Gastrocnemius medialis (tissue), 4 donors: Measurements from ENCODE around the gene EIPR1. TPM values are rescaled to one million over a fixed set of nuclear protein-coding genes. Genes with fewer than 3 reads are reported as not detected.

ENCODE experiments used
- ATAC-seq, 2 donors: fragments of 150-250 bp; one replicate each; pipeline ENCODE4 v1.9.1; 2016
- DNase-seq, 2 donors: peaks; one replicate each; pipeline ENCODE4 v3.0.0-alpha.2; 2019
- H3K27ac ChIP-seq, 4 donors: fragments of 200-600 bp; sonication (generic); 1 replicate in 1 of 4; 2 replicates in 3 of 4; pipeline ENCODE4 v1.5.1; 2016 to 2018; ENCODE audit warnings: mild to moderate bottlenecking in 2 of 4, moderate library complexity in 1 of 4
- H3K27me3 ChIP-seq, 3 donors: fragments of 200-600 bp; sonication (generic) in 2 of 3; 1 replicate in 1 of 3; 2 replicates in 2 of 3; pipeline versions ENCODE4 v1.5.1 to v1.6.0; 2016 to 2019; ENCODE audit warnings: mild to moderate bottlenecking in 1 of 3, moderate library complexity in 1 of 3
- H3K36me3 ChIP-seq, 2 donors: fragments of 200-600 bp; sonication (generic) in 1 of 2; one replicate each; pipeline ENCODE4 v1.5.1; 2017 to 2018
- H3K4me1 ChIP-seq, 2 donors: fragments of 200-600 bp; sonication (generic) in 1 of 2; one replicate each; pipeline ENCODE4 v1.5.1; 2016 to 2017; ENCODE audit warnings: mild to moderate bottlenecking in 2 of 2
- H3K4me3 ChIP-seq, 4 donors: fragments of 200-600 bp; sonication (generic) in 3 of 4; 1 replicate in 1 of 4; 2 replicates in 3 of 4; pipeline ENCODE4 v1.5.1; 2016 to 2019; ENCODE audit warnings: mild to moderate bottlenecking in 2 of 4
- H3K9me3 ChIP-seq, 3 donors: fragments of 200-600 bp; sonication (generic) in 2 of 3; 1 replicate in 1 of 3; 2 replicates in 2 of 3; pipeline ENCODE4 v1.5.1; 2016 to 2019
- POLR2A ChIP-seq, 2 donors: fragments of 450-650 bp; IDR thresholded peaks; one replicate each; pipeline ENCODE4 v1.6.1; 2017; ENCODE audit warnings: antibody characterized with exemption in 2 of 2, mild to moderate bottlenecking in 2 of 2, moderate library complexity in 2 of 2
- in situ Hi-C, 4 donors: fragments of 200-750 bp; cut with MboI; loops; one replicate each; pipeline versions ENCODE4 v1.15.0 to v1.8.0; 2017; ENCODE audit warnings: low sequenced_read_pairs in 4 of 4
- intact Hi-C: fragments of 100-400 bp; cut with DNase I; formaldehyde crosslinking; loops from one replicate; pipeline ENCODE4 v1.15.1; 2023; ENCODE audit warnings: low total_unique reads
- total RNA-seq, 4 donors: library from RNA; depleted of rRNA; stranded (reverse); fragments of >200 nt; gene quantifications; one replicate each; pipeline versions ENCODE4 v1.1.0 to v1.2.3, GENCODE V29; 2016
- TF ChIP-seq, protein P1 (sequence below), 5 experiments: fragments of 450-650 bp in 3 of 5; fragments of 200-600 bp in 2 of 5; sonication (generic) in 2 of 5; IDR thresholded peaks in 4 of 5; conservative IDR thresholded peaks in 1 of 5; 1 replicate in 4 of 5; 2 replicates in 1 of 5; pipeline ENCODE4 v1.5.1; 2016 to 2019; ENCODE audit warnings: antibody characterized with exemption in 5 of 5, mild to moderate bottlenecking in 3 of 5, moderate library complexity in 3 of 5

EIPR1 gene
- total RNA-seq, 4 donors from 2014 or later = 23.2 to 30.5 (median 24.4) TPM

- no peak overlapping the region for H3K4me3 ChIP-seq
- no peak for DNase-seq
- TF ChIP-seq, protein P1, sequence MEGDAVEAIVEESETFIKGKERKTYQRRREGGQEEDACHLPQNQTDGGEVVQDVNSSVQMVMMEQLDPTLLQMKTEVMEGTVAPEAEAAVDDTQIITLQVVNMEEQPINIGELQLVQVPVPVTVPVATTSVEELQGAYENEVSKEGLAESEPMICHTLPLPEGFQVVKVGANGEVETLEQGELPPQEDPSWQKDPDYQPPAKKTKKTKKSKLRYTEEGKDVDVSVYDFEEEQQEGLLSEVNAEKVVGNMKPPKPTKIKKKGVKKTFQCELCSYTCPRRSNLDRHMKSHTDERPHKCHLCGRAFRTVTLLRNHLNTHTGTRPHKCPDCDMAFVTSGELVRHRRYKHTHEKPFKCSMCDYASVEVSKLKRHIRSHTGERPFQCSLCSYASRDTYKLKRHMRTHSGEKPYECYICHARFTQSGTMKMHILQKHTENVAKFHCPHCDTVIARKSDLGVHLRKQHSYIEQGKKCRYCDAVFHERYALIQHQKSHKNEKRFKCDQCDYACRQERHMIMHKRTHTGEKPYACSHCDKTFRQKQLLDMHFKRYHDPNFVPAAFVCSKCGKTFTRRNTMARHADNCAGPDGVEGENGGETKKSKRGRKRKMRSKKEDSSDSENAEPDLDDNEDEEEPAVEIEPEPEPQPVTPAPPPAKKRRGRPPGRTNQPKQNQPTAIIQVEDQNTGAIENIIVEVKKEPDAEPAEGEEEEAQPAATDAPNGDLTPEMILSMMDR (IDR thresholded peaks at IDR 0.05 in 4 of 5, conservative IDR thresholded peaks at IDR 0.05 in 1 of 5) = no peak
- no peak for TF ChIP-seq POLR2A (IDR thresholded peaks at IDR 0.05)
- no peaks in the 10 kb centered on the region for H3K9me3 ChIP-seq
- no peaks in the 10 kb centered on the region for H3K36me3 ChIP-seq
- in situ Hi-C loops (no loop called here), intact Hi-C loops (no loop called here)
- ATAC-seq = no peak
- no peaks in the 10 kb centered on the region for H3K27me3 ChIP-seq
- H3K4me1 ChIP-seq = no peaks in the 10 kb centered on the region
- H3K27ac ChIP-seq = no peak overlapping the region
Measured at GRCh38 chr2:3343012-3343411, 34.6 kb downstream of the EIPR1 start.

GRCh38 chr2:3342324-3342723 is 35.3 kb downstream of the EIPR1 start:
- H3K9me3 ChIP-seq = no peaks in the 10 kb centered on the region
- H3K4me3 ChIP-seq = no peak overlapping the region
- H3K27ac ChIP-seq = no peak overlapping the region
- H3K27me3 ChIP-seq = no peaks in the 10 kb centered on the region
- intact Hi-C loops (no loop called here), in situ Hi-C loops (no loop called here)
- no peak for TF ChIP-seq POLR2A (IDR thresholded peaks at IDR 0.05)
- TF ChIP-seq, protein P1 (IDR thresholded peaks at IDR 0.05 in 4 of 5, conservative IDR thresholded peaks at IDR 0.05 in 1 of 5) = no peak
- H3K4me1 ChIP-seq = no peaks in the 10 kb centered on the region
- no peaks in the 10 kb centered on the region for H3K36me3 ChIP-seq
- ATAC-seq (no peak), DNase-seq (no peak)

DNA sequence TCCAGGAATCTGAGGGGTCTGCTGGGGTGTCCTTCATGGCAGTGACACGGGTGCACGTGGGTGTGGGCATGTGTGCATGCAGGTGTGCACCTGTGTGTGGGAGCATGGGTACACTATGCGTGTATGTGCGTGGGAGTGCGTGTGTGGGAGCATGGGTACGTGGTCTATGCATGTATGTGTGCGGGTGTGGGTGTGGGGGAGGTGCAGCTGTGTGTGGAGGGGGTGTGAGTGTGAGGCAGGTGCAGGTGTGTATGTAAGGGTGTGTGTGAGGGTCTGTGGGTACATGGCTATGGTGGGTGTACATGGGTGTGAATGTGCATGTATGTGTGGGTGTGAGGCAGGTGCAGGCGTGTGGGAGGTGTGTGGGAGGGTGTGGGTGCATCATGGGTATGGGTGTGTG is 36.3 kb downstream of the EIPR1 start:
- DNase-seq (no peak), ATAC-seq (no peak)
- H3K4me1 ChIP-seq = no peaks in the 10 kb centered on the region
- no peak overlapping the region for H3K4me3 ChIP-seq
- no peaks in the 10 kb centered on the region for H3K36me3 ChIP-seq
- no peak overlapping the region for H3K27ac ChIP-seq
- H3K9me3 ChIP-seq = no peaks in the 10 kb centered on the region
- in situ Hi-C loops (no loop called here), intact Hi-C loops (no loop called here)
- H3K27me3 ChIP-seq = no peaks in the 10 kb centered on the region
- TF ChIP-seq, protein P1 (IDR thresholded peaks at IDR 0.05 in 4 of 5, conservative IDR thresholded peaks at IDR 0.05 in 1 of 5) = no peak
- no peak for TF ChIP-seq POLR2A (IDR thresholded peaks at IDR 0.05)

GRCh38 chr2:3340144-3340543 is 37.5 kb downstream of the EIPR1 start:
- no peaks in the 10 kb centered on the region for H3K9me3 ChIP-seq
- in situ Hi-C loops (no loop called here), intact Hi-C loops (no loop called here)
- ATAC-seq = no peak
- no peaks in the 10 kb centered on the region for H3K4me1 ChIP-seq
- DNase-seq = no peak
- H3K36me3 ChIP-seq = no peaks in the 10 kb centered on the region
- H3K27ac ChIP-seq = no peak overlapping the region
- no peak for TF ChIP-seq POLR2A (IDR thresholded peaks at IDR 0.05)
- TF ChIP-seq, protein P1 (IDR thresholded peaks at IDR 0.05 in 4 of 5, conservative IDR thresholded peaks at IDR 0.05 in 1 of 5) = no peak
- no peaks in the 10 kb centered on the region for H3K27me3 ChIP-seq
- H3K4me3 ChIP-seq = no peak overlapping the region

- TF ChIP-seq, protein P1 (IDR thresholded peaks at IDR 0.05 in 4 of 5, conservative IDR thresholded peaks at IDR 0.05 in 1 of 5) = no peak
- no peaks in the 10 kb centered on the region for H3K9me3 ChIP-seq
- in situ Hi-C loops (no loop called here), intact Hi-C loops (no loop called here)
- ATAC-seq = no peak
- no peak overlapping the region for H3K4me3 ChIP-seq
- H3K27me3 ChIP-seq = no peaks in the 10 kb centered on the region
- H3K36me3 ChIP-seq = no peaks in the 10 kb centered on the region
- no peak for DNase-seq
- H3K27ac ChIP-seq = no peak overlapping the region
- H3K4me1 ChIP-seq = no peaks in the 10 kb centered on the region
Measured at GRCh38 chr2:3338340-3338739, 39.3 kb downstream of the EIPR1 start.
